ENCODE measurements around the gene FAM3D.

GRCh38 chr3:58667704-58668103 lies 1.1 kb upstream of the FAM3D start:
- TF ChIP-seq NFIC (IDR thresholded peaks at IDR 0.05; ENCODE audit: borderline replicate concordance) (no peak), POLR2AphosphoS5 (IDR thresholded peaks at IDR 0.05; ENCODE audit: low read depth, low read length) (no peak), RAD21 (IDR thresholded peaks at IDR 0.05; ENCODE audit: low read length) (no peak), ELF1 (IDR thresholded peaks at IDR 0.05) (no peak), ZBTB33 (IDR thresholded peaks at IDR 0.05; ENCODE audit: borderline replicate concordance, low read depth) (no peak), MXI1 (IDR thresholded peaks at IDR 0.05; ENCODE audit: low read depth, low read length) (no peak), REST (IDR thresholded peaks at IDR 0.05; ENCODE audit: low read depth, low read length) (no peak), TAF1 (IDR thresholded peaks at IDR 0.05; ENCODE audit: borderline replicate concordance, low read depth, low read length) (no peak), RFX5 (IDR thresholded peaks at IDR 0.05; ENCODE audit: low read length) (no peak), EZH2phosphoT487 (IDR thresholded peaks at IDR 0.05; ENCODE audit: borderline replicate concordance, low read depth) (no peak), GATA2 (CRISPR knock-in tag; IDR thresholded peaks at IDR 0.05) (no peak), TEAD4 (IDR thresholded peaks at IDR 0.05; ENCODE audit: borderline replicate concordance, insufficient read depth) (no peak)
- TF ChIP-seq, protein P1, sequence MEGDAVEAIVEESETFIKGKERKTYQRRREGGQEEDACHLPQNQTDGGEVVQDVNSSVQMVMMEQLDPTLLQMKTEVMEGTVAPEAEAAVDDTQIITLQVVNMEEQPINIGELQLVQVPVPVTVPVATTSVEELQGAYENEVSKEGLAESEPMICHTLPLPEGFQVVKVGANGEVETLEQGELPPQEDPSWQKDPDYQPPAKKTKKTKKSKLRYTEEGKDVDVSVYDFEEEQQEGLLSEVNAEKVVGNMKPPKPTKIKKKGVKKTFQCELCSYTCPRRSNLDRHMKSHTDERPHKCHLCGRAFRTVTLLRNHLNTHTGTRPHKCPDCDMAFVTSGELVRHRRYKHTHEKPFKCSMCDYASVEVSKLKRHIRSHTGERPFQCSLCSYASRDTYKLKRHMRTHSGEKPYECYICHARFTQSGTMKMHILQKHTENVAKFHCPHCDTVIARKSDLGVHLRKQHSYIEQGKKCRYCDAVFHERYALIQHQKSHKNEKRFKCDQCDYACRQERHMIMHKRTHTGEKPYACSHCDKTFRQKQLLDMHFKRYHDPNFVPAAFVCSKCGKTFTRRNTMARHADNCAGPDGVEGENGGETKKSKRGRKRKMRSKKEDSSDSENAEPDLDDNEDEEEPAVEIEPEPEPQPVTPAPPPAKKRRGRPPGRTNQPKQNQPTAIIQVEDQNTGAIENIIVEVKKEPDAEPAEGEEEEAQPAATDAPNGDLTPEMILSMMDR (IDR thresholded peaks at IDR 0.05) = no peak

Data from SK-N-SH (cell line).